ENCODE results near the gene C17orf100. TPM values are rescaled to one million over a fixed set of nuclear protein-coding genes. Genes with fewer than 3 reads are reported as not detected.
"Not testable (repeated sequence)": the region's sequence is repeated elsewhere in the genome, so short reads cannot be mapped to it uniquely, and the experiment has no call there.

The C17orf100 gene
- total RNA-seq, 4 donors from 2014 or later, result 0.50 to 1.5 (median 0.84) TPM

DNA sequence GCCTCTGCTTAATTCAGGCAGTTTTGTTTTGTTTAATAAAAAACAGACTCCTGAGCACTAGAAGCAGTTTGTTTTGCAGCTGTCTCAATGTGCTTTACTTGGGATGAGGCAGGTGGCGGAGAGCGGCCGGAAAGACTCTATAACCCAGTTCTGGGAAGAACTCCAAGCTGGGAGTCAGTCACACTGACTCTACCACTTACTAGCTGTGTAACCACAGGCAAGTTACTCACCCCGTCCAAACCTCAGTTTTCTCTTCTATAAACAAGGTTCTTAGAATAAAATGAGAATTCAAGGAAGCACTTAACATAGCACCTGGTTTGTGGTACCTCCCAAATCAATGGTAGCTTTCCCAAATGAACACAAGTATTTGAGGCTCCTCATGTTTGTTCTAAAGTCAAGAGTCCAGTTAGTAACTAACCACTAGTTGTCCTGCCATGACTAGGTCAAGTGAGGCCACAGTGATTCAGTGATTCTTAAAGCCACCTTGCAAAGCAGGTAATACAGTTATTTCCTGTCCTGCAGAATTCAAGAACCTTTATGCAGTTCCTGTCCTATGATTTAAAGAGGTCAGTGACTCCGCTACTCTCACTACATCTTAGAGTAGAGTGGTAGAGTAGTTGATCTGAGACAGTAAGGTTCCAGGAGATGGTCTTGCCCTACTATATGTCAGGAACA, 8.0 kb upstream of the C17orf100 start:
- H3K4me3 ChIP-seq, result no peak overlapping the region
- TF ChIP-seq EP300 (IDR thresholded peaks at IDR 0.05), result no peak
- TF ChIP-seq POLR2AphosphoS5 (IDR thresholded peaks at IDR 0.05), result no peak
- TF ChIP-seq POLR2A (IDR thresholded peaks at IDR 0.05; ENCODE audit: low read depth), result no peak
- DNase-seq (ENCODE audit: extremely low spot score), result no peak
- H3K27me3 ChIP-seq, result no peaks in the 10 kb centered on the region
- intact Hi-C loops (cut with DNase I), result loop anchor here (5.0 kb wide), 1 partner anchor 171 kb away; no protein-coding TSS in a partner anchor
- 69% methylated on average over 5 of the region's 5 CpGs for WGBS
- H3K9me3 ChIP-seq, result no peaks in the 10 kb centered on the region
- peaks cover 19 to 61% (median 40%) of the 10 kb centered on the region in 4 donors for H3K36me3 ChIP-seq
- peaks cover 17 to 35% (median 32%) of the 10 kb centered on the region in 4 donors for H3K4me1 ChIP-seq
- H3K27ac ChIP-seq (replicated peaks in 1 of 4), result no peak overlapping the region

DNA sequence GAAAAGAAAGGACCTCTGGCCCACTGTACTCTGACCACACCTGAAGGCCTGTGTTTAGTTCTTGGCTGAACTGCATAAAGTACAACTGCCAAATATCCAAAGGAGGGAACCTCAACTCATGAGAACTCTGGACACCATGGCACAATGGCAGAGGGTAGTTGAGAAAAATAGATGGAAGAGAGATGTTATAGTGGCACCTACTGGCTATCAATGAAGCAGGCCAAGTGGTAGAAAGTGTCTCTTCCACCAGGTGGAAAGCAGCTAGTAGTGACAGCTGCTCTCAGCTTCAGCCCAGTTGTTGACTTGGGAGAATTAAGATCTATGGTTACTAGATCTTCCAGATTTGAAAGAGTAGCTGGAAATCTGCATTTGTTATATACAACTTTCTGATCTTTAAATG, 3.4 kb upstream of the C17orf100 start:
- no peak for DNase-seq (ENCODE audit: extremely low spot score)
- peaks cover 15 to 65% (median 45%) of the 10 kb centered on the region in 4 donors for H3K36me3 ChIP-seq
- H3K4me3 ChIP-seq, result no peak overlapping the region
- peaks cover 23 to 36% (median 35%) of the 10 kb centered on the region in 4 donors for H3K4me1 ChIP-seq
- no peaks in the 10 kb centered on the region for H3K9me3 ChIP-seq
- H3K27me3 ChIP-seq, result no peaks in the 10 kb centered on the region
- intact Hi-C loops (cut with DNase I), result no loop called here
- H3K27ac ChIP-seq (replicated peaks in 1 of 4), result no peak overlapping the region
- TF ChIP-seq, protein P1, sequence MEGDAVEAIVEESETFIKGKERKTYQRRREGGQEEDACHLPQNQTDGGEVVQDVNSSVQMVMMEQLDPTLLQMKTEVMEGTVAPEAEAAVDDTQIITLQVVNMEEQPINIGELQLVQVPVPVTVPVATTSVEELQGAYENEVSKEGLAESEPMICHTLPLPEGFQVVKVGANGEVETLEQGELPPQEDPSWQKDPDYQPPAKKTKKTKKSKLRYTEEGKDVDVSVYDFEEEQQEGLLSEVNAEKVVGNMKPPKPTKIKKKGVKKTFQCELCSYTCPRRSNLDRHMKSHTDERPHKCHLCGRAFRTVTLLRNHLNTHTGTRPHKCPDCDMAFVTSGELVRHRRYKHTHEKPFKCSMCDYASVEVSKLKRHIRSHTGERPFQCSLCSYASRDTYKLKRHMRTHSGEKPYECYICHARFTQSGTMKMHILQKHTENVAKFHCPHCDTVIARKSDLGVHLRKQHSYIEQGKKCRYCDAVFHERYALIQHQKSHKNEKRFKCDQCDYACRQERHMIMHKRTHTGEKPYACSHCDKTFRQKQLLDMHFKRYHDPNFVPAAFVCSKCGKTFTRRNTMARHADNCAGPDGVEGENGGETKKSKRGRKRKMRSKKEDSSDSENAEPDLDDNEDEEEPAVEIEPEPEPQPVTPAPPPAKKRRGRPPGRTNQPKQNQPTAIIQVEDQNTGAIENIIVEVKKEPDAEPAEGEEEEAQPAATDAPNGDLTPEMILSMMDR (IDR thresholded peaks at IDR 0.05), result peak in 1 of 3 experiments; percentile 13
- TF ChIP-seq EP300 (IDR thresholded peaks at IDR 0.05), result no peak

DNA sequence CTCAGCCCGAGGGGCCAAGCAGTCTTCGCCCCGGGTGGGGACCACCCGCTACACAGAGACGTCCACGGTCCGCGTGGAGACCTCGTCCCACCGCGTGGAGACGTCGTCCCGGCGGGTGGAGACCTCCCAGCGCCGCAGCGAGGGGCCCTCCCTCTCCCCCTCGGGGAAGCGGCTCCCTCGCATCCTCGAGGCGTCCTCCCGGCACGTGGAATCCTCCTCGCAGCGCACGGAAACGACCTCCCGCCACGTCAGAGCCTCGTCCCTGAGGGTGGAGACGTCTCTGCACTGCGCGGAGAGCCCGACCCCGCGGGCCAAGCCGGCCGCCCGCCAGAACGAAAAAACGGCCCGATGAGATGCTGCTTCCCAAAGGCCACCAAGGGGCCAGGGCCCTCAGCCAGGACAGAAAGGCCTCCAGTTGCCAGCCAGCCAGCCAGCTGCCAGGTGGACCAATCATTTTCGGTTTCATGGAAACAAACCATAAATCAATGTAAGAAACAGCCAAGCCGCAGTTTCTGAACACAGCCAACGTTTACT, 424 bp downstream of the C17orf100 start:
- intact Hi-C loops (cut with DNase I), result no loop called here
- no peak for DNase-seq (ENCODE audit: extremely low spot score)
- Histone ChIP-seq H3K9me3 (peaks cover 0 to 7% (median 0%) of the 10 kb centered on the region in 4 donors), H3K27ac (replicated peaks in 1 of 4) (peak overlapping the region; percentile 82 to 95 (median 90)), H3K4me1 (peaks cover 23 to 54% (median 43%) of the 10 kb centered on the region in 4 donors), H3K36me3 (peaks cover 3 to 28% (median 16%) of the 10 kb centered on the region in 4 donors), H3K4me3 (peak overlapping the region; percentile 67 to 83 (median 76)), H3K27me3 (peaks cover 0 to 29% (median 5%) of the 10 kb centered on the region in 4 donors)
- 3% methylated on average over 24 of the region's 47 CpGs for WGBS
- TF ChIP-seq POLR2AphosphoS5 (IDR thresholded peaks at IDR 0.05), result peak in 1 of 2 donors; percentile 56
- TF ChIP-seq, protein P1 (IDR thresholded peaks at IDR 0.05), result no peak
- no peak for TF ChIP-seq POLR2A (IDR thresholded peaks at IDR 0.05; ENCODE audit: low read depth)
- no peak for TF ChIP-seq EP300 (IDR thresholded peaks at IDR 0.05)

DNA sequence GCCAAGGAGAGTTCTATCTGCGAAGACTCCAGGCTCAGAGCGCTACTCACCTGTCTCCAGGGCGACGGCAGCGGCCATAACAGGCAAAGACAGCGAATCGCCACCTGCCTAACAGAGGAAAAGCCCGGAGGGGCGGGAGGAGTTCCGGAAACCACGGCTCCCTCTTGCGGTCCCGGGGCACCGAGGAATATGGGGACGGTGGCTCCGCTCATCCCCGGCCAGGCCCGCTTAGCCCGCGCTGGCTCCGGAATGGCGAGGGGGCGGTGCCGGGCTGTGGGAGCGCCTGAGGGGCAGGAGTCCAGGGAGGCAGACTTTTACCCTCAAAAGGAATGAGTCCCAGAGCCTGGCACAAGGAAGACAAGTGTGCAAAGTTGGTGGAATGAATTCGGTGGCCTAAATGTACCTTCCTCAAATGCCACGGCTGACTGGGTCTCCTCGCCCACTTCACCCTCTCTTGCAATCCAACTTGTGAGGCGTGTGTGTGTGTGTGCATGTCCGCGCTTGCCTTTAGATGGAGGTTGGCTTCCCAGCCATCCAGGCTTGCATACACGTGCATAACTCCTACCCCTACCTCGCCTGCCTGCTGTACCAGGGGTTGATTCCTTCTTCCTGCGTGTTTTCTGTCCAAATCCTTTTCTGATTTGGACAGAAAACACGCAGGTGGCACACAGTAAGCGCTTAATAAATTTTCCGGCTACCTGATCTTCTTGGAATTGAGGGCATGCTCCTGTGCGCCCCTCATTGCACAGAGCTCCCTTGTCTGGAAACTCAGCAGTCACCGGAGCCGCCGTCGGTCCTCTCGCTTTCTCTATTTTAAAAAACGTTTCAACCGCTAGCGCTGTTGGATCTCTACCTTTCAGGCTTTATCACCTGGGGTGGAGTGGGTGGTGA, 3.5 kb downstream of the C17orf100 start:
- H3K4me3 ChIP-seq, result peak overlapping the region in 1 of 4 donors; percentile 16
- 47% methylated on average over 37 of the region's 46 CpGs for WGBS
- H3K27me3 ChIP-seq, result peaks cover 0 to 57% (median 5%) of the 10 kb centered on the region in 4 donors

DNA sequence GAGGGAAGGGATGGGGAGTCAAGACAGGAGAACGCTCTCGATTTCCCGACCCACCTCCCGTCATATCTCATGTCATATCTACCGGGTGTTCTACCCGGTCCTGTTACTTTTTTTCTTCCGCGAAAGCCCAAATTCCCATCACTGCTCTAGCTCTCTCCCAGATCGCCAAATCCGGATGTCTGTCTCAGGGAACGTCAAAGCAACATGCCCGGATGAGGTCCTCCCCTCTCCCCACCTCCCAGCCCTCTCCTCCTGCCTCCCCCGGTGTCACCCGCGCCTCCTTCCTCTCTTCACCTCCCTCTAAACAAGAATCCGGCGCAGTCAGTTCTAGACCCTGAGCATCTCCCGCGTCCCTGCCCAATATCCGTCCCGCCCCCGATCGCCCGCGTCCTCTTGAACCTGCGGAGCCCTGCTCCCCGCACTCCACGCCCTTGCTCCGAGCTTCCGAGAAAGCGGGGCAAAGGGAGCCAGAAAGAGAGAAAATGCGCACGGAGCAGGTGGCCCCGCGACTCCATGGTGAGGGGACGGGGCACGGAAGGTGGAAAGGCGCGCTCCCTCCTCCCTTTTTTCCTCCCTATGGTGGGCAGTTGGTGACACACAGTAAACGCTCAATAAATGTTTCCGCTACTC, 4.3 kb downstream of the C17orf100 start:
- H3K9me3 ChIP-seq; H3K36me3 ChIP-seq; H3K27ac ChIP-seq (replicated peaks in 1 of 4); intact Hi-C loops (cut with DNase I); DNase-seq (ENCODE audit: extremely low spot score): not testable (repeated sequence)
- Histone ChIP-seq H3K27me3 (peaks cover 0 to 64% (median 5%) of the 10 kb centered on the region in 4 donors), H3K4me3 (peak overlapping the region in 1 of 4 donors; percentile 20), H3K4me1 (peaks cover 8 to 39% (median 25%) of the 10 kb centered on the region in 4 donors)
- 12% methylated on average over 8 of the region's 41 CpGs for WGBS

More for the DNA sequence above, 3.5 kb downstream of the C17orf100 start:
- intact Hi-C loops (cut with DNase I), result no loop called here
- DNase-seq (ENCODE audit: extremely low spot score), result no peak
- Histone ChIP-seq H3K36me3 (no peaks in the 10 kb centered on the region), H3K27ac (replicated peaks in 1 of 4) (no peak overlapping the region), H3K9me3 (peaks cover 0 to 7% (median 0%) of the 10 kb centered on the region in 4 donors), H3K4me1 (peaks cover 14 to 45% (median 33%) of the 10 kb centered on the region in 4 donors)
- TF ChIP-seq EP300 (IDR thresholded peaks at IDR 0.05), result no peak
- TF ChIP-seq, protein P1 (IDR thresholded peaks at IDR 0.05), result peak in 1 of 3 experiments; percentile 15

DNA sequence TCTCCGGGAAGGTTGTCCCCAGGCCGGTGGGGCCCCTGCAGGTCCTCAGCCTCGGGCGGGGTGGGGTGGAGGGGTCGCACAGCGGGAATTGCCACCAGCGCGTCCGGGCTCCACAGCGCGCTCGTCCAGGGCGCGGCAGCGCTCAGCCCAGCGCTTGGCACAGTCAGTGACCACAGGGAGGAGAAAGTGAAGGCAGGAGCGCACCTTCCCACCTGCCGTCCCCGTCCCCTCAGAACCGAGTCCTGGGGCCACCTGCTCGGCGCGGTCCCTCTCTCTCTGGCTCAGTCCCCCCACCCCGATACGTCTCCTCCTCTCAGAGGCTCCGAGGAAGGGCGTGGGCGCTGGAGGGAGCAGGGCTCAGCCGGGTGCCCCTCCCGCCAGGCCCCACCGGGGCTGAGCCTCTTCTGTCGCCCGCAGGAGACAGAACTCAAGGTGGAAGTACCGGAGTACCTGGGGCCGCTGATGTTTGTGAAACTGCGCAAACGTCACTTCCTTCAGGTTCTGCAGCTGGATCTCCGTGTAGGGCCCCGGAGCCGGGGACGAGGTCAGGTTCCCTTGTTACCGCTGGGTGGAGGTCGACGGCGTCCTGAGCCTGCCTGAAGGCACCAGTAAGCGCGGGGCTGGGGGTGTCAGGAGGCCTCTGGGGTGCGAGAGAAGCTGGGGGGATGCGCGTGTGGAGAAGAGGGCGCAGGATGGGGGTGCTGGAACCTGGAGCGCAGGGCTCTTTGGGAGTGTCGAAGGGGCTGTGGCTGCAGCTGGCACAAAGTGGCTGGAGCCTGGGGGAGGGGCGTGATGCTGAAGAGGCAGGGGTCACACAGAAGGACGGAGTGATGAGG, 5.5 kb downstream of the C17orf100 start:
- DNase-seq (ENCODE audit: extremely low spot score); H3K36me3 ChIP-seq; H3K27ac ChIP-seq (replicated peaks in 1 of 4); H3K9me3 ChIP-seq; intact Hi-C loops (cut with DNase I): not testable (repeated sequence)
- Histone ChIP-seq H3K4me3 (peak overlapping the region in 2 of 4 donors; percentile 7 to 34), H3K27me3 (peaks cover 0 to 67% (median 5%) of the 10 kb centered on the region in 4 donors), H3K4me1 (peaks cover 6 to 34% (median 20%) of the 10 kb centered on the region in 4 donors)
- WGBS, result 11% methylated on average over 28 of the region's 55 CpGs
